IPS DF 6.9 (cell line): ENCODE measurements around the gene TSPAN18.

Experiments
- DNase-seq: peaks from one replicate; pipeline ENCODE4 v3.0.0-alpha.2; 2013; ENCODE audit warnings: low read depth, low spot score
- H3K27ac ChIP-seq: one replicate; pipeline ENCODE4 v1.5.1; 2013; ENCODE audit warnings: low read length, control low read depth
- H3K27me3 ChIP-seq: 2 replicates; pipeline ENCODE4 v1.6.1; 2013; ENCODE audit warnings: mild to moderate bottlenecking, low read length; ENCODE audit not compliant: control insufficient read depth, insufficient read depth
- H3K36me3 ChIP-seq: 2 replicates; pipeline ENCODE4 v1.6.1; 2013; ENCODE audit warnings: low read length; ENCODE audit not compliant: control insufficient read depth, insufficient read depth
- H3K4me1 ChIP-seq: 2 replicates; pipeline ENCODE4 v1.6.1; 2013; ENCODE audit warnings: low read length; ENCODE audit not compliant: control insufficient read depth, insufficient read depth
- H3K4me3 ChIP-seq: 2 replicates; pipeline ENCODE4 v1.5.1; 2013; ENCODE audit warnings: mild to moderate bottlenecking, low read length
- H3K9me3 ChIP-seq: 2 replicates; pipeline ENCODE4 v1.6.1; 2013; ENCODE audit warnings: low read length, inconsistent platforms; ENCODE audit not compliant: control insufficient read depth, insufficient read depth
- WGBS: extraction: QIAGEN DNeasy Blood & Tissue Kit; methylation state at CpG from one replicate; pipeline ENCODE4 v1.1.7; 2013; ENCODE audit warnings: mixed read lengths, missing lambda C conversion rate; ENCODE audit not compliant: insufficient read length, insufficient coverage; 5-methylcytosine and 5-hydroxymethylcytosine counted together

The TSPAN18 gene

DNA sequence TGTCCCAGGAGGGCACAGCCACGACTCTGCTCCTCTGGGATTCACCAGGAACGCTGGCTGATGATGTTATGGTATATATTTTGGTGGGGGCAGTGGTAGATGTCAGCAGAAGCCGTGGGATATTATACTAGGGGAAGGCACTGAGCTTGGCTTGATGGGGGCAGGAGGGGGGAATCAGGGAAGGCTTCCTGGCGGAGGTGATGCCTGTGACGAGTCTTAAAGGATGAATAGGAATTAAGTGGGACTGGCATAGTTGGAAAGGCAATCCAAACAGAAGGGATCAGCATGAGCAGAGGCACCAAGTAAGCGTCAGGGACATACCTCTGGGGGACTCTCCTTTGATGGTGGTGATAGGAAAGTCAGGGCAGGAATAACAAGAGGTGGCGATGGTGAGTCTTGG is 176.3 kb downstream of the TSPAN18 start:
- no peaks in the 10 kb centered on the region for H3K36me3 ChIP-seq
- H3K27ac ChIP-seq, result no peak overlapping the region
- no CpG with 5 or more reads among the region's 7 CpGs for WGBS
- DNase-seq, result no peak
- H3K4me1 ChIP-seq, result peaks cover 4% of the 10 kb centered on the region; the same call in 1 of the 2 replicates
- no peaks in the 10 kb centered on the region for H3K9me3 ChIP-seq
- H3K4me3 ChIP-seq, result no peak overlapping the region
- H3K27me3 ChIP-seq, result no peaks in the 10 kb centered on the region

DNA sequence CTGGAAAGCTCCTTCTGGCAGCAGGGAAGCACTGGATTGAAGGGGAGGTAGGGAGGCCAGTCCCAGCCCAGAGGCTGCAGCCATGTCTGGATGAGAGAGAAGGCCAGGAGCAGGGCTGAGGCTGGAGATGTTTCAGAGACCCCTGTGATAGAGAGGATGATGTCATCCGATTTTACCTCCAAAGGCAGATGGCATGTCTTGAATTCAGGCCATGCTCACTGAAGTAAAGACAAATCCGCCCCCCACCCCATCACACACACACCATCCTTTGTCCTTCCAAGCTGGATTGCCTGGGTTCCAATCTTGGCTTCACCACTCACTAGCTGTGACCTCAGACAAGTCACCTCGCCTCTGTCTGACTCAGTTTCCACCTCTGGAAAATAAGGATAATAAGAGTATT is 176.8 kb downstream of the TSPAN18 start:
- Histone ChIP-seq H3K36me3 (no peaks in the 10 kb centered on the region), H3K4me3 (no peak overlapping the region), H3K27me3 (no peaks in the 10 kb centered on the region), H3K27ac (no peak overlapping the region), H3K9me3 (no peaks in the 10 kb centered on the region), H3K4me1 (peaks cover 4% of the 10 kb centered on the region; the same call in 1 of the 2 replicates)
- DNase-seq, result no peak
- WGBS, result no CpG with 5 or more reads among the region's 3 CpGs

DNA sequence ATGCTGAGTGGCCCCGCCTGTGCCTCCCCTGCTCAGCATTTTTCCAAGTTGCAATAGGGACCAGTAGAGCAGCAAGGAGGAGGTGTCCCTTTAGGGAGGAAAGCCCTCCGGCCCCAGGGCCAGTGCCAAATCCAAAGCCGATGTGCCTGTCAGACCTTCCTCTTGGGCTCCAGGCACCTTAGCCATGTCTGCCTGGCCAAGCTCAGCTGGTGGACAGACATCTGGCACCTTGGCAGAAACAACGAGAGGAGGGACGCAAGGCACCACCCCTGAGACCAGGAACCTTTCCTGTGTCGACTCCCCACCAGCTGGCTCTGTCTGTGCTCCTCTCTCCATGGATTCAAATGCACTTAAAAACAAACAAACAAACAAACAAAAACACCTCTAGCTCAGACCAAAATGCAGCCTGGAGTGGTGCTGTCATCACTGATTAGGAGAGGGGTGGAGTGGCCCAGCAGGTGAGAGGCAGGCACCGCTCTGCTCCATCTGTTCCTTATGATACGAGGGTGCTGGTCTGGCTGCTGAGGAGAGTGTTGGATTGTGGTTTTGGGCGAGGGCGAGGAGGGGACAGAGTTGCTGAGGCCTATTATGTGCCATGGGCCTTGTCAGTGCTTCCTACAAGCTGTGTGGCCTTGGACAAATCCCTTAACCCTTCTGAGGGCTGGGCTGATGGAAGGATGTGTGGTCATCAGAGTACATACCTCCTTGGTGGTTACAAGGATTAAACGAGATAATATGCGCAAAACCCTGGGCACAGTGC is 177.7 kb downstream of the TSPAN18 start:
- H3K4me3 ChIP-seq, result no peak overlapping the region
- H3K4me1 ChIP-seq, result peaks cover 4% of the 10 kb centered on the region; the same call in 1 of the 2 replicates
- no CpG with 5 or more reads among the region's 12 CpGs for WGBS
- H3K36me3 ChIP-seq, result no peaks in the 10 kb centered on the region
- H3K27me3 ChIP-seq, result no peaks in the 10 kb centered on the region
- H3K9me3 ChIP-seq, result no peaks in the 10 kb centered on the region
- H3K27ac ChIP-seq, result no peak overlapping the region
- DNase-seq, result no peak

DNA sequence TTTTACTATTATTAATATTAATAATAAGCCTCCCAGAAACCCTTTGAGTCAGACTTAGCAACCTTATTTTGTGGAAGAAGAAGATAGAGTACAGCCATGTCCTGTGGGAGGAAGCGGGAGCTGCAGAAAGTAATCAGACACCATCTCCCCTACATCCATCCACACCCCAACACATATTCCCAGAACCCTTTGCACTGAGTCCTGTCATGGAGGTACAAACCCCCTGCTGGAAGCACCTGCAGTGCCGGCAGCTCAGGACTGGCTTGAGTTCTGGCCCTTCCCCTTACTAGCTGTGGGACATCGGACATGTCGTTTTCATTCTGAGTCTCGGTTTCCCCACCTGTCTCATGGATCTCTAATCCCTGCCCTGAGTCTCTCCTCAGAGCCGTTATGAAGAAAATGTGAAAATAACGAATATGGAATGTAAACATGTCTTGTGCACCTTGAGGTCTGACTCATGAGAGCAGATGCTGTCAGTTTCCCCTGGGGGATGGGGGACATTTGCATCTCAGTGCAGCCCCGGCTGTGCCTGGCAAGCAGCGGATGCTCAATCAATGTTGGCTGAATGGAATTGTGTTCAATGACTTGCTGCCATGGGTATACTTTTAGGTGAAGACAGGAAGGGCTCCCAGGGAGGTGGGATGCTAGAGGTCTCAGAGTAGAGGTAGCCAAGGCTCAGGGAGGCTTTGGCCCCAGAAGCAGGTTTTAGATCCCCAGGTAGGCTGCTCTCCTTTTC is 178.5 kb downstream of the TSPAN18 start:
- Histone ChIP-seq H3K4me3 (no peak overlapping the region), H3K36me3 (no peaks in the 10 kb centered on the region), H3K27ac (no peak overlapping the region), H3K9me3 (no peaks in the 10 kb centered on the region), H3K4me1 (peaks cover 4% of the 10 kb centered on the region; the same call in 1 of the 2 replicates), H3K27me3 (no peaks in the 10 kb centered on the region)
- no CpG with 5 or more reads among the region's 9 CpGs for WGBS
- no peak for DNase-seq

DNA sequence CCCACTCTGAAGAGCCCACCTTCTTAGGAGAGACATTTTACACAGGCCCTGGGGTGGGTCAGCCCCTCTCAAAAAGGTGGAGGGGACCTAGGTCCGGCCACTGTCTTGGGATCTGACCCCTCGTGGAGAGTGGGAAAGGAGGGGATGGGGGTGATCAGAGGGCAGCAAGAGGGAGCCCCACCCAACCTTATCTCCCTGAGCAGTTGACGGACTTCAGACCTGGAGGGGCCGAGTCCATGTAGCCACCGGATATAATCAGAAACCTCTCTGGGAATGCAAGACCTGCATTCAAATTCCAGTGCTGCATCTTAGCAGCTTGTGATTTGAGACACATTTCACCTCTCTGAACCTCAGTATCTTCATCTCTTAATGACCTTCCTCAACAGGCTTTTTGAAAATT is 179.9 kb downstream of the TSPAN18 start:
- no peaks in the 10 kb centered on the region for H3K9me3 ChIP-seq
- DNase-seq, result no peak
- no peak overlapping the region for H3K4me3 ChIP-seq
- H3K4me1 ChIP-seq, result peaks cover 6% of the 10 kb centered on the region; the same call in 1 of the 2 replicates
- WGBS, result no CpG with 5 or more reads among the region's 5 CpGs
- no peaks in the 10 kb centered on the region for H3K27me3 ChIP-seq
- H3K36me3 ChIP-seq, result no peaks in the 10 kb centered on the region
- H3K27ac ChIP-seq, result no peak overlapping the region

DNA sequence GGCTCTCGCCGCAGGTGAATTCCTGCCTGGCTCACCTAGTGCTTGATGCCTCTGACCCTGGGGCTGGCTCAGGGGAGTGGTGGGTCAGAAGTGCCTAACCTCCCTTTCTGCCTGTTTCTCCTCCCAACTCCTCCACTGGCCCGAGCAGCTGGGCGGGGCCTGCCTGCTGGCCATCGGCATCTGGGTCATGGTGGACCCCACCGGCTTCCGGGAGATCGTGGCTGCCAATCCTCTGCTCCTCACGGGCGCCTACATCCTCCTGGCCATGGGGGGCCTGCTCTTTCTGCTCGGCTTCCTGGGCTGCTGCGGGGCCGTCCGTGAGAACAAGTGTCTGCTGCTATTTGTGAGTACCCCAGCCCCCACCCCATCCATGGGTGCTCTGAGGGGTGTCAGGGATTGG is 182.8 kb downstream of the TSPAN18 start:
- H3K27me3 ChIP-seq, result no peaks in the 10 kb centered on the region
- no peaks in the 10 kb centered on the region for H3K36me3 ChIP-seq
- H3K4me3 ChIP-seq, result no peak overlapping the region
- no peak overlapping the region for H3K27ac ChIP-seq
- no peaks in the 10 kb centered on the region for H3K9me3 ChIP-seq
- no peak for DNase-seq
- WGBS, result no CpG with 5 or more reads among the region's 14 CpGs
- peaks cover 10% of the 10 kb centered on the region for H3K4me1 ChIP-seq

DNA sequence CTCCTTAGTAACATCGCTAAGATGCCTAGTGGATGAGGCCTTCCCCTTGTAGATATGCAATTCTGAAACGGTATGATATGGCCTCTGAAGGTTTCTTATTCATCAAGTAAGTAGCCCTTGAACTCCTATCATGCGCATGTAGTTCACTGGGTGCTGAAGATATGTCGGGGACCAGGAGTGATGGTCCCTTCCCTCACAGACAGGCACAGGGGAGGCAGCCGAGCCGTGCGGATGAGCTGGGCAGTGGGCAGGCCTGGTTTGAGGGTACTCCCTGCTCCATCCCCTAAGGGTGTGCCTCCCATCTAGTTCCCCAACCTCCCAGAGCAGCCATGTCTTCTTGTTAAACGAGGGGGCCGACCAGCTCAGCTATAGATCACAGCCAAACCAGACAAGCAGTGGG is 183.8 kb downstream of the TSPAN18 start:
- Histone ChIP-seq H3K4me1 (peaks cover 10% of the 10 kb centered on the region), H3K36me3 (no peaks in the 10 kb centered on the region), H3K27me3 (no peaks in the 10 kb centered on the region), H3K9me3 (no peaks in the 10 kb centered on the region), H3K27ac (no peak overlapping the region), H3K4me3 (no peak overlapping the region)
- no CpG with 5 or more reads among the region's 9 CpGs for WGBS
- no peak for DNase-seq

DNA sequence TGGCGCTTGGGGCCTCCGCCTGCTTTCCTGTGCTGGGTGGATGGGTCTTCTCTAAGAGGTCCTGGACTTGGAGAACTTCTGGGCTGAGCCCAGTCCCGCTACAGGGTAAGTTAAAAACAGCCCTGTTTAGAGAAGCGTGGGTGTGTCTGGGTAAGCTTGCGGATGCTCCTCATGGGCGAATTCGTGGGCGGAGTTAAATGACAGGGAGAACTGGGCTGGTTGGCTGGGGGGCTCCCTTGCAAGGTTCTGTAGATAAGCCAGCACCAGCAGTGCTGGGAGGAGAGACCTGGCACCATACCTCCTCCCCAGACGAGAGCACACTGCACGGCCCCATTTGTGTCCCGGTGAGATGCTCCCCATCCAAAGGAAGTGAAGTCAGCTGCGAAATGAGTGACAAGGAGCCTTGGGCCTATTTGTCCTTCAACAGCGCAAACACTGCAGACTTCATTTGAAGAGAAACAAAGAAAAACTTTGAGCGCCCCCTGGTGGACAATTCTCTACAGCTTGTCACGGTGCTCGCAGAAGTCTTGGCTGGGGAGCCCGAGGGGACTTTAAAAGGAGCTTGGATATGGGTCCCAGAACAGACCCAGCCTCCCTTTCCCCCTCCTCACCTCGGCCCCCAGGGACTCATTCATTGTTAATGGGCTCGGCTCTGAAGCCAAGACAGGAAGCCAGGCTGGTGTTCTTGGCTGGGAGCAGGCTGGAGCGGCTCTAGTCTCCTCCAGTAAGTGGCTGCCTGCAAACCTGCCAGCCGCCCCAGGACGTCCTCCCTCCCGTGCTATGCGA is 184.5 kb downstream of the TSPAN18 start:
- WGBS, result no CpG with 5 or more reads among the region's 24 CpGs
- H3K4me3 ChIP-seq, result no peak overlapping the region; the same call in 1 of the 2 replicates
- peak; percentile 82 for DNase-seq
- H3K27me3 ChIP-seq, result no peaks in the 10 kb centered on the region
- H3K4me1 ChIP-seq, result peaks cover 6% of the 10 kb centered on the region
- no peak overlapping the region for H3K27ac ChIP-seq
- H3K9me3 ChIP-seq, result no peaks in the 10 kb centered on the region
- H3K36me3 ChIP-seq, result no peaks in the 10 kb centered on the region

DNA sequence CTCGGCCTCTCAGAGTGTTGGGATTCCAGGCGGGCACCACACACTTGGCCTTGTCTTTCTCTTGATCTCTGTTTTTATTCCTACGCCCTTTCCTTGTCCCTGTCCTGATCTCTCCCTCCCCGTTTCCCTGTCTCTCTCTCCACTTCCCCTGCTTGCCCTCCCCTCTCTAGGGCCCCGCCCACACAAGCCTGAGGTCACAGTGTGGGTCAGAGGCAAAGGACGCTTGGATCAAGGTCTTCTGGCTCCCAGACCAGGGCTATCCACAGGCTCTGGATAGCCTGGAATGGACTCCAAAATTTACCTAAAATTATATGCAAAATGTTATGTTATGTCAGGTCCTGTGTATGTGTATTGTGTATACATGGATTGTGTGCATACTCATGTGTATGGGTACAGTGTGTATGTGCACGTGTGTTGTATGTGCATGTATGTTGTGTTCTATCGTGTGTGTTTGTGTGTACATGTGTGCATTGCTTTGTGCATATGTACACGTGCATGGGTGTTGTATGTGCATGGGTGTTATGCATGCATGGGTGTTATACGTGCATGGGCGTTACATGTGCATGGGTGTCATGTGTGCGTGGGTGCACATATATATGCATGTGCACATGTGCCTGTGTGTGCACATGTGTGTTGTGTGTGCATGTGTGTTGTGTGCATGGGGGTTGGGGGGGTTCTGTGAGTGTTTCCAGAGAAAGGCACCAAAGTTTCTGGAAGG is 185.7 kb downstream of the TSPAN18 start:
- no CpG with 5 or more reads among the region's 12 CpGs for WGBS

DNA sequence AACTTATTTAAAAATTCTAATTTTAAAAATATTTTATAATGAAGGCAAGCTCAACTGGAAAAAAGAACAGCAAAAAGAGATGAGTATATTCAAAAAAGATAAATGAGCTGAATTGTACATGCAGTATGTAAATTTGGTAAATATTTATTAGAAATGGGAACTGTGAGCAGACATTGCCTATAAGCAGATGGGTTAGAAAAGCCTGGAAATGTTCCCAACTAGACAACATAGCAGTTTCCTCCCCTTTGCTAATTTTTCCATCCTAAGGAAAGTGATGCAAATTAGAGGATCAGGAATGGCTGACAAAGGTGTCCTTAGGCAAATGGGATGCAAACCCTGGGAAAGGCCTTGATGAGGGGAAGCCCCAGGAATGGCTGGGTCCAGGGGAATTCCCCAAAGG is 186.7 kb downstream of the TSPAN18 start:
- H3K27me3 ChIP-seq, result no peaks in the 10 kb centered on the region
- H3K9me3 ChIP-seq, result no peaks in the 10 kb centered on the region
- peaks cover 6% of the 10 kb centered on the region for H3K4me1 ChIP-seq
- no peak for DNase-seq
- no peak overlapping the region for H3K27ac ChIP-seq
- no peak overlapping the region for H3K4me3 ChIP-seq
- no peaks in the 10 kb centered on the region for H3K36me3 ChIP-seq

More for the DNA sequence above, 185.7 kb downstream of the TSPAN18 start:
- Histone ChIP-seq H3K27me3 (no peaks in the 10 kb centered on the region), H3K36me3 (no peaks in the 10 kb centered on the region), H3K9me3 (no peaks in the 10 kb centered on the region), H3K4me3 (no peak overlapping the region), H3K4me1 (peaks cover 6% of the 10 kb centered on the region), H3K27ac (no peak overlapping the region)
- no peak for DNase-seq
